ENCODE results near the gene PIP4K2C.
"Not testable (repeated sequence)": the region's sequence is repeated elsewhere in the genome, so short reads cannot be mapped to it uniquely, and the experiment has no call there.

PIP4K2C gene

GRCh38 chr12:57641699-57642442 lies 50.9 kb downstream of the PIP4K2C start:
- DNase-seq: no peak

GRCh38 chr12:57645990-57646658 lies 55.1 kb downstream of the PIP4K2C start:
- DNase-seq: not testable (repeated sequence)

GRCh38 chr12:57646659-57647049 lies 55.7 kb downstream of the PIP4K2C start:
- DNase-seq: not testable (repeated sequence)

Data from MV-4-11 (cell line).